GM18870 (cell line): Measurements from ENCODE around the gene PSG3.
"Not testable (repeated sequence)": the region's sequence is repeated elsewhere in the genome, so short reads cannot be mapped to it uniquely, and the experiment has no call there.

Experiments used
- ATAC-seq: cut with Tn5 transposase; IDR thresholded peaks from one replicate; pipeline ENCODE4 v1.9.1; 2021; ENCODE audit warnings: moderate library complexity; ENCODE audit not compliant: unreplicated experiment

Gene PSG3

DNA sequence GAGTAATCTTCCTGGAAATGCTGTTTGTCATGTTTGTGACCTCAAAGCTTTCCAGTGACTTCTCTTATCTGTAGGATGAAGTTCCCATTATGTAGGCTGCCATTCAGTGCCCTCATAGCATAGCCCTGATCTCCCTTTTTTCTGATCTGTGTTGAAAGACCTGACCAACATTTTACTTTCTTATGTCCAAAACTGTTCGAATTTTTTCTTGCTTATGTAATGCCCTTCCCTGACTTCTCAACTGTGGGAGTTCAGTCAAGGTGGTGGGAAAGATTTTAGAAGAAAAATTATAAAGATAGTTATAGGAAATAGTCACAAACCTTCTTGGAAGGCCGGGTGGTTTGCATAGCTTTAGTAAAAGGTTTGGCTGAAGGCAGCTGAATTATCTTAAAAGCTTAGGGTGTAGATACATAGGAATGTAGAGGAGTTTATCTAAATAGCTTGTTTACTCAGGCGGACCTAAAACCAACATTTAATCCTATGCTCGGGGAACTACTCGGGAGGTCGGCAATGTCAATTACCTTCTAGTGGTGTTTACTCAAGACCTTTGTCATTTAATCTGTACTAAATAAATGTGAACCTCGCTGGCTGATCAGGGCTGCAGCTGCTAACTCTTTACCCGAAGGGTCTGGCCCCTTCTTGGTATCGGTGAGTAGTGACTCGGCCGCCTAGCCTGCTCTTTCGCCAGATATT, 44.3 kb downstream of the PSG3 start:
- no peak for ATAC-seq

DNA sequence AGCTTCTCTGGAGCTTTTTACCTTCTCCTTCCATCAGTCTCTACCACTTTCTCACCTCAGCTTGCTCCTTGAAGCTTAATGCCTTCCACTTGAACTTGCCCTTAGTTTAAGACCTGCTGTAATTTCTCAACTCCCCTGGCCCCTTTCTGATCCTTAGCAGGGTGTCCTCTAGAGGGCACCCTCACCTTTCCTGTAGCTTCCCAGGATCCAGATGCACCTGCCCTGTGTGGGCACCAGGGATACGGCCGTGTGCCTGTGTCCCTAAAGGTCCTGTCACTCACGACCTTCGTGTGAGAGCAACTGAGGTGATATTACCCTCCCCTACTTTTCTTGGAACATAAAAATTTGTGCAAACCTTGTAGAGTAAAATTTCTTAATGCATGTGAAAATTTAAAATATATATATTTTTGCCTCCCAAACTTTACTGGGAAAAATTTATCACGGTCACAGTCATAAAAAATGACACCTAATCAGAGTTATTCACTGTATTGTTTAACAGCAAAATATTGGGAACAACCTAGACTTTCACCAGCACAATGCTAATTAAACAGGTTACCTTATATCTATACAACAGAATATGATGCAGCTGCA, 46.4 kb downstream of the PSG3 start:
- no peak for ATAC-seq

DNA sequence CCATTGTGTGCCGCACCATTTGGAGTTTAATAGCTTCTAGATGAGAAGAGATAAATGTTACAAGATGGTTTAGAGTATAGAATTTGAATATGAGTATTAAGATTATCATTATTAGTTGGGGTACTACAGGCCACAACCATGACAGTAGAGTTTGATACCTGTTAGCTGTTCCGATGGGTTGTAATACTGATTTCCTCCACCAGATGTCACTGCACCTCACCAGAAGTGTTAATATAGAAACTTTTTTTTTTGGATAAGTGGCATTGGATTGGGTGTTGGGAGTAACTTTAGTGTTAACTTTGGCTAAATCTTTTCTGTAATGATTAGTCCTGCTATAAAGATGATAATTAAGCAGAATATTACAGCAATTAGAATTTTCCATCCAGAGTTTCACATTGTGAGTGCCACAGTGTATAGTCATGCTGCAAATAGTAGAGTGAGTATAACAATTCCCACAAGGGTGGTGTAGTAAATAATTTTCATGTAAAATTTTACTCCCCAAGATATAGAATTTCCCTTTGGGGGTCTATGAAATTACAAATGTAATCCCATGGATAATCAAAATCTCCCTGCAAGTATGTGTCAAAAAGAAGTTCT, 56.3 kb downstream of the PSG3 start:
- ATAC-seq = no peak

DNA sequence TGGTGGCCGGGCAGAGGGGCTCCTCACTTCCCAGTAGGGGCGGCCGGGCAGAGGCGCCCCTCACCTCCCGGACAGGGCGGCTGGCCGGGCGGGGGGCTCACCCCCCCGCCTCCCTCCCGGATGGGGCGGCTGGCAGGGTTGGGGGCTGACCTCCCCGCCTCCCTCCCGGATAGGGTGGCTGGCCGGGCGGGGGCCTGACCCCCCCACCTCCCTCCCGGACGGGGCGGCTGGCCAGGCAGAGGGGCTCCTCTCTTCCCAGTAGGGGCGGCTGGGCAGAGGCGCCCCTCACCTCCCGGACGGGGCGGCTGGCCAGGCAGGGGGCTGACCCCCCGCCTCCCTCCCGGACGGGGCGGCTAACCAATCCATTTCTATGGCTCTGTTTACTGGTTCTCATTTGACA, 64.0 kb downstream of the PSG3 start:
- not testable (repeated sequence) for ATAC-seq

DNA sequence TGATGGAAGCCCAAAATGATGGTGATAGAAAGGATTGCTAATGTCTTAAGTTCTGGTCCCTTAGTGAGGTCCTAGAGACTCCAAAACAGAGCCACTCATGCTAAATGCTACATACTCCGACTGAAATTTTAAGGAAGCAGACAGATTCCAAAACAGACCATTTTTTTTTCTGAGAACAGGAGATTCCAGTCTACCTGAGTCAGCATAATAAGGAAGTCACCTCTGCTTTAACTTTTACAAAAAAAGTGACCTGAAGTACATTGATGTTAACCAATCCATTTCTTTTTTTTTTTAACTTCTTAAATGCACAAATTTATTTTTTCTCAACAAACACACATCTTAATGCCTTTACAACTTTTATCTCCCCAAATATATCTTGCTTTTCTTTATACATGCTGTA, 65.7 kb downstream of the PSG3 start:
- not testable (repeated sequence) for ATAC-seq
